GM19238 (cell line): ENCODE results near the gene CAB39L.

ENCODE experiments used
- DNase-seq: peaks from one replicate; pipeline ENCODE4 v3.0.0; 2011; ENCODE audit warnings: low spot score; ENCODE audit not compliant: insufficient read length

Gene CAB39L

DNA sequence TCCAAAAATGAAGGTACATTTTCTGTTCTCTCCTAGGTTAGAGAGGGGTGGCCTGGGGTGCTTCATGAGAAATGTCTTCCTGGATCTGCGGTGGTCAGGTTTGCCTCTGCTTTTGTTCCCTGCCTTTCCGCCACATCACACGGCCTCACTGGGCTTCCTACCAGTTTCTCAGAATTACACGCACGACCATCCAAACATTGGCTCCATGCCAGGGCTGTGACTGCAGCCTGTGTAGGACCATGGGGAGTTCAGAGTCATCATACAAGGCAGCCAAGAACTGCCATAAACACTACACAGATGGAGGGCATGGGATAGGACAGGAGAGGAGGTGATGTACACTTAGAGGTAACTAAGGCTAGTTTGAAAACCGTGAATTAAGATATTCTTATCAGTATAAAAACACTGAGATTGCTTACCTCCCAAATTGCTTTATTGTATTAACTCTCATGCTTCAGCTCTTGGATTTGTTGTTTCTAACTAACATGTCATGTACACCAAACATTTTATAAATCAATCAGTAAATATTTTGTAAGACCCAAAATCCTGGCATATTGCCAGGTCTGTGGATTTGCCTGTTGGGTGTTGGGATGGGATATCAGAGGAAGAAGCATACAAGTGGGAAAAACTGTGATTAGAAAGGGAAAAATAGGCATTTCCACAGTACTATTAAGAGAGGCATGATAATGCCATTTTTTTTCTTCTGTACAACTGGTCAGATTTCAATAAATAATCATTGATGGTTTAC lies 150.9 kb downstream of the CAB39L start:
- DNase-seq = no peak

DNA sequence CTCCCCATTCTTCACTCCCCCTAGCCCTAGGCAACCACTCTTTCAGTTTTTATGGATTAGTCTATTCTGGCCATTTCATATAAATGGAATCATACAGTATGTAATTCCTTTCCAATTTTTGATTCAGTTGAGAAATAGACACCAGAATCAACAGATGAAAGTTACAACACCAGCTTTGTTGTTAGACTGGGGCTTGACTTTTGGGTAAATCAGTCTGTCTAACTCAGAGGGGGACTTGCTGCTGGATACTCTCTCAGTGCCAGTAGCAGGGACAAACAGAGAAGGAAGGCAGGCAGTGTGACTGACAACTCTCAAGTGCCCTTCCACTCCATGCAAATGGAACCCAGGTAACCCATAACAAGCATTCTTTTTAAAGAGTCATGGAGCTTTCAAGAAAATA lies 155.4 kb downstream of the CAB39L start:
- DNase-seq = no peak

DNA sequence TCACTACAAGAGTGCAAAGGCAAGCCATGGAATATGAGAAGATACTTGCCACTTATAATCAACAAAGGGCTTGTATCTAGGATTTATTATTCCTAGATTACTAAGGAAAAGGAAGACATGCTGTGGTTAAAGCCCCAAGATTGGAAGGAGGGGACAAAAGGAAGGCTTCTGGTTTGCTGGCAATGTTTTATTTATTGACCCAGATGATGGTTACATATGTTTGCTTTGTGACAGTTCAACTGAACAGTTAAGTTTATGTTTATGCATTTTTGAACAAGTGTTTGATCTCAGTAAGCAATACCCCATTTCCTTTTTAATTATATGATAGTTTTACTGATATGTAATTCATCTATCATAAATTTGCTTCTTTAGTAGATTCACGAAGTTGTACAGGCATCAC lies 155.9 kb downstream of the CAB39L start:
- no peak for DNase-seq

DNA sequence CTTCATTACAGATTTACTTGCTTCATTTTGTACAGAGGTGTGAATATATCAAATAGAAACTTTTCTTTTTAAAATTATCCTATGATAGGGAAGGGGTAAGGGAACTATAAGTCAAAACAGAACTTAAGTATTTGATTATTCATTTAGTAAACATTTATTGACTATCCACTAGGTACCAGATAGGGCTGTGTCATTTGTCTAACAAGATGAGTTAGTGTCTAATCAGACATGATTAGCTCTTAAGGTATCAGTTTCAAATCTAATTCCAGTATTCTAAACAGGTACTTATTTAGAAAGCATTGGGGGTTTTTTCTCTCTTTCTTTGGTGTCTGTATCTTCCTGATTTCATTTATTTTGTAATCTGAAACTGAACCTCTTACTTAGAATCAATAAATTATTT lies 164.0 kb downstream of the CAB39L start:
- no peak for DNase-seq

DNA sequence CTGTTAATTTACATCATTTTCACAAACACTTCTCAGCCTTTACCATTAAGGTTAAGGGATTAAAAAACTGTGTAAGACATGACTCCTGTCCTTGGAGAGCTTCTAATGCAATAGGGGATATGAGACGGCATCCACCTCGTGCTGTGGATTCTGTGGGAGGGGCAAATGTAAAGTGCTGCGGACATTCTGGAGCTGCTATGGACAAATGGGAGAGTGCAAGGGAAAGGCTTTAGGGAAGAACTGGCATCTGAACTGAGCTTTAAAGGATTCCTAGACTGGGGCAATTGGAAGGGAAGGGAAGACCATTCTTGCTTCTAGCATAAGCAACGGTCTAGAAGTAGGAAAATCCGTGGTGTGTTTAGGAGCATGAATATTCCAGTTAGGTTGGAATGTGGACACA lies 164.8 kb downstream of the CAB39L start:
- DNase-seq = no peak

DNA sequence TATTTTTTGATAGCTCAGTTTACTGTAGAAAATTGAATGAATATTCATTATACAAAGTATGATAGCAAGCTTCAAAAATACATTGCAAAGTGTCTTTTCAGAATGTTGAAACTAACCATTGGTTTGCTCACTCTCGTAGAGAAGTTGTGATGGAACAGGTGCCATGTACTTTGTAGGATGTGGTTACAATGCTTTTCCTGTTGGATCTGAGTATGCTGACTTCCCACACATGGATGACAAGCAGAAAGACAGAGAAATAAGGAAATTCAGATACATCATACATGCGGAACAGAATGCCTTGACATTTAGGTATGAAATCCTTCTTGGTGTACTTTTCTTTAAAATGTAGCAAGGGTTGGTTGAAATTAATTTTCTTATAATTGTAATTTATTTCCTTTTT lies 165.7 kb downstream of the CAB39L start:
- DNase-seq = no peak

DNA sequence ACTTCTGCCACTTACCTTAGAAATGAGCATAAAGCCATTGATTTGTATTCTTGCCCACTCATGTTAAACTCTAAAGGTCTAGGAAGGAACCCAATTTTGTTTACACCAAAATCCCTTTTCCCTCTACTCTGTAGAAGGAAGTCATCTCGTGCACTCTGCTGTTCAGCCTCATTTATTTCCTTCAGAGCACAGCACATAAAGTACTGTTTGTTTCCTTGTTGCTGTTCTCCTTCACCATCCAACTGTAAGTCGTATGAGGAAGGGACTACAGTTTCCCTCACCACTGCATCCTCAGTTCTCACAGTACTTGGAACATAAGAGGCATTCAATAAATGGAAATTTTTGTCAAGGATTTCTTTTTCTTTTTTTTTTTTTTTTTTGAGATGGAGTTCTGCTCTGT lies 171.6 kb downstream of the CAB39L start:
- DNase-seq = no peak

DNA sequence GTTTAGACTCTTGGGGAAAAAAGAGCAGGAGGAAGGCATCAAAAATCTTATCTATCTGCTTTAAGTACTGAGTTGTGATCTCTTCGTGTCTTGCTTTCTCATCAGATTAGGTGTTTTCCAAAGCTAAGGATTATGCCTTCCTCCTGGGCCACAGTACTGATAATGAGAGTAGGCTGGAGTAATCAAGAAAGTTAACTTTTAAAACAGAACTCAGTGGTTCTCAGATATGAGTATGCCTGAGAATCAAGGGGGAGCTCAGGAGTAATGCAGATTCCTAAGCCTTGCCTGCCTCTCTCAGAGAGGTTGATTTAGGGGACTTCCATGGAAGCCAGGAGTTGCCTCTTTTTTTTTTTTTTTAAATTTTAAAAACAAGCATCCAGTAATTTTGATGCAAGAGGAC lies 172.6 kb downstream of the CAB39L start:
- DNase-seq = no peak

DNA sequence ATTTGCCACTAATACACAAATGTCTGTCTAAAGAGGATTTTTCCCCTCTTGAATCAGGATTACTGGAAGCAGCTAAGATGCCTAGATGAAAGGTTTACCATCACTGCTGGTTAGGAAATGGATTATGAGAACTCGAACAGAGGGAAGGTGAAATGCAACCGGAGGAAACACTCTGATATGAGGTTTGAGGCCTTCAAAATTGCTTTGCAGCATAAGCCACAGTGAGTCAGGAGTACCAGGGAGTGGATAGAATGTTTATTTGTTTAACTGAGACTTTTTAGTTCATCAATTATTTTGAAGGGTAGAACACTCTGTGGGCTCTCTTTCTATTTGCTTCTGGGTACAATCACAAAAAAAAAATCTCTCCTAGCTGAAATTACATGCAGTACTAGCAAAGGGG lies 178.0 kb downstream of the CAB39L start:
- DNase-seq = no peak

DNA sequence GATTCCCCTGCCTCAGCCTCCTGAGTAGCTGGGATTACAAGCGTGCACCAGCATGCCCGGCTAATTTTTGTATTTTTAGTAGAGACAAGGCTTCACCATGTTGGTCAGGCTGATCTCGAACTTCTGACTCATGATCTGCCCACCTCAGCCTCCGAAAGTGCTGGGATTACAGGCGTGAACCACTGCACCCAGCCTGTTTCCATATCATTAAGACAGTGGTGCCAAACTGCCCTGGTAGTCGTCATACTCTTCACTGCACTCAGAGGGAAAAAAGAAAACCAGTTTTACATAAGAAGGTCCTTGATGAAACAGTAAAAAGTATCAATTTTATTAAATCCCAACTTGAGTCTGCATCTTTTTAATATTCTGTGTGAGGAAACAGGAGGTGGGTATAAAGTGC lies 181.2 kb downstream of the CAB39L start:
- DNase-seq = no peak

DNA sequence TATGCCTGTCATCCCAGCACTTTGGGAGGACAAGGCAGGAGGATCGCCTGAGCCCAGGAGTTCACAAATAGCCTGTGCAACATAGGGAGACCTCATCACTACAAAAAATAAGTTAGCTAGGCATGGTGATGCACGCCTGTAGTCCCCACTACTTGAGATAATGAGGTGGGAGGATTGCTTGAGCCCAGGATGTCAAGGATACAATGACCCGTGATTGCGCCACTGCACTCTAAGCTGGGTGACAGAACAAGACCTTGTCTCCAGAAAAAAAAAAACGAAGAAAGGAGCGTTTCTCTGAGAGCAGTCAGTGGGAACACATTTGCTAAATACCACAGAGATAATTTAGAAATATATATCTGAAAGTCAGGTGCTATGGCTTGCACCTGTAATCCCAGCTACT lies 184.3 kb downstream of the CAB39L start:
- DNase-seq = no peak
